Stimulated activated CD4-positive, alpha-beta T cell treated with anti-CD3 and anti-CD28 coated beads, Interleukin-12 subunit alpha, Interleukin-12 subunit beta, amount 100 ng/mL, for 48 hours (primary cell): ENCODE results near the gene SCN5A.

ENCODE experiments used
- DNase-seq, 3 donors: peaks; one replicate each; pipeline ENCODE4 v3.0.0-alpha.2; 2020; ENCODE audit warnings: low read depth in 2 of 3, low spot score in 1 of 3

SCN5A gene

GRCh38 chr3:38647217-38647970, 2.1 kb downstream of the SCN5A start:
- no peak for DNase-seq

- no peak for DNase-seq
Observed at GRCh38 chr3:38646630-38647029, 2.9 kb downstream of the SCN5A start.

GRCh38 chr3:38646062-38646461, 3.4 kb downstream of the SCN5A start:
- no peak for DNase-seq

GRCh38 chr3:38645601-38646000, 3.9 kb downstream of the SCN5A start:
- no peak for DNase-seq

GRCh38 chr3:38645076-38645475, 4.4 kb downstream of the SCN5A start:
- no peak for DNase-seq

GRCh38 chr3:38644662-38645053, 4.8 kb downstream of the SCN5A start:
- DNase-seq, result no peak

- DNase-seq, result no peak
Observed at GRCh38 chr3:38644016-38644661, 5.3 kb downstream of the SCN5A start.

- no peak for DNase-seq
Observed at GRCh38 chr3:38643592-38643991, 5.9 kb downstream of the SCN5A start.

GRCh38 chr3:38643090-38643489, 6.4 kb downstream of the SCN5A start:
- DNase-seq, result no peak

GRCh38 chr3:38641461-38642110, 7.9 kb downstream of the SCN5A start:
- DNase-seq, result no peak

- DNase-seq, result no peak
Observed at GRCh38 chr3:38640661-38641452, 8.6 kb downstream of the SCN5A start.

- no peak for DNase-seq
Observed at GRCh38 chr3:38638354-38638753, 11.1 kb downstream of the SCN5A start.

- DNase-seq, result no peak
Observed at GRCh38 chr3:38637906-38638305, 11.6 kb downstream of the SCN5A start.

- DNase-seq, result no peak
Observed at GRCh38 chr3:38636881-38637280, 12.6 kb downstream of the SCN5A start.

- no peak for DNase-seq
Observed at GRCh38 chr3:38636464-38636863, 13.0 kb downstream of the SCN5A start.

- DNase-seq, result no peak
Observed at GRCh38 chr3:38634111-38634510, 15.4 kb downstream of the SCN5A start.

- DNase-seq, result no peak
Observed at GRCh38 chr3:38632989-38633388, 16.5 kb downstream of the SCN5A start.

GRCh38 chr3:38630606-38631005, 18.9 kb downstream of the SCN5A start:
- no peak for DNase-seq

- no peak for DNase-seq
Observed at GRCh38 chr3:38630070-38630469, 19.4 kb downstream of the SCN5A start.

GRCh38 chr3:38628835-38629234, 20.7 kb downstream of the SCN5A start:
- DNase-seq, result no peak

GRCh38 chr3:38627956-38628355, 21.5 kb downstream of the SCN5A start:
- DNase-seq, result peak in 1 of 3 donors; percentile 14

GRCh38 chr3:38626171-38626570, 23.3 kb downstream of the SCN5A start:
- DNase-seq, result no peak
